IgD-negative memory B cell (primary cell): Measurements from ENCODE around the gene PLSCR5. TPM values are rescaled to one million over a fixed set of nuclear protein-coding genes. Genes with fewer than 3 reads are reported as not detected.
A peak's percentile ranks its signal among the peaks of the same experiment; 100 is the strongest.

Source experiments
- H3K27ac Mint-ChIP-seq, 3 donors: one replicate each; pipeline ENCODE4 v1.8.0; 2020 to 2022; ENCODE audit warnings: mild to moderate bottlenecking in 3 of 3, mixed read lengths in 3 of 3, moderate library complexity in 1 of 3
- H3K27me3 Mint-ChIP-seq: one replicate; pipeline ENCODE4 v1.8.0; 2021; ENCODE audit warnings: mixed read lengths
- H3K36me3 Mint-ChIP-seq: one replicate; pipeline ENCODE4 v1.8.0; 2020; ENCODE audit warnings: mild to moderate bottlenecking, mixed read lengths
- H3K4me1 Mint-ChIP-seq, 3 donors: one replicate each; pipeline ENCODE4 v1.8.0; 2020 to 2022; ENCODE audit warnings: mixed read lengths in 3 of 3, mild to moderate bottlenecking in 1 of 3
- H3K4me3 Mint-ChIP-seq, 4 donors: one replicate each; pipeline ENCODE4 v1.8.0; 2020 to 2022; ENCODE audit warnings: mild to moderate bottlenecking in 4 of 4, mixed read lengths in 4 of 4, moderate library complexity in 3 of 4
- H3K9me3 Mint-ChIP-seq, 3 donors: one replicate each; pipeline ENCODE4 v1.8.0; 2020 to 2021; ENCODE audit warnings: mixed read lengths in 3 of 3, mild to moderate bottlenecking in 1 of 3
- polyA plus RNA-seq: library from polyadenylated mRNA; unstranded; fragments of 300-500 nt; fragmentation: Illumina TruSeq; gene quantifications from one replicate; pipeline ENCODE4 v1.2.3, GENCODE V29; 2021

The PLSCR5 gene
- polyA plus RNA-seq, 1 donor from 2014 or later: not detected

GRCh38 chr3:146561463-146561862, 43.7 kb downstream of the PLSCR5 start:
- H3K27ac Mint-ChIP-seq: no peak overlapping the region
- no peaks in the 10 kb centered on the region for H3K27me3 Mint-ChIP-seq
- no peaks in the 10 kb centered on the region for H3K4me1 Mint-ChIP-seq
- H3K36me3 Mint-ChIP-seq: no peaks in the 10 kb centered on the region
- H3K9me3 Mint-ChIP-seq: peaks cover 0 to 4% (median 0%) of the 10 kb centered on the region in 3 donors
- no peak overlapping the region for H3K4me3 Mint-ChIP-seq

DNA sequence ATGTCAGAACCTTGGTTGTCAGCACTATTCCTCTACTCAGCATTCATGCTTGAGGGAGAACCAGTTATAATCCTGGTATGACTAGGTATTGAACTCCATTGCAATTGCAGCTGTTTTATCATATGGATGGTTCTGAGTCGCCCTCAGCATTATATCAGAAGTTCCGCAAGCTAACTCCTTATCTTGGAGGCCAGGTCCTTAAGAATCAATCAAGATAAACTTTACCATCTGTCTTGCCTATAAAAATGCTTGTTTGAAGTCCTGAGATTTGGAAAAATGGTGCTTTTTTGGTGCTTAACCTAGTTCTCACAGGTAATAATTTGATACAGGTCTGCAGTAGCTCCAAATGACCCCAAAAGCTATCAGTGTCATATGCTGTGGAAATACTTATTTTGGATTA, 44.5 kb downstream of the PLSCR5 start:
- Mint-ChIP-seq H3K4me3 (no peak overlapping the region), H3K36me3 (no peaks in the 10 kb centered on the region), H3K4me1 (no peaks in the 10 kb centered on the region), H3K27ac (no peak overlapping the region), H3K9me3 (peaks cover 0 to 4% (median 0%) of the 10 kb centered on the region in 3 donors), H3K27me3 (no peaks in the 10 kb centered on the region)

GRCh38 chr3:146559388-146559787, 45.8 kb downstream of the PLSCR5 start:
- H3K27ac Mint-ChIP-seq: no peak overlapping the region
- H3K27me3 Mint-ChIP-seq: no peaks in the 10 kb centered on the region
- no peak overlapping the region for H3K4me3 Mint-ChIP-seq
- H3K9me3 Mint-ChIP-seq: peaks cover 0 to 4% (median 0%) of the 10 kb centered on the region in 3 donors
- no peaks in the 10 kb centered on the region for H3K4me1 Mint-ChIP-seq
- no peaks in the 10 kb centered on the region for H3K36me3 Mint-ChIP-seq

DNA sequence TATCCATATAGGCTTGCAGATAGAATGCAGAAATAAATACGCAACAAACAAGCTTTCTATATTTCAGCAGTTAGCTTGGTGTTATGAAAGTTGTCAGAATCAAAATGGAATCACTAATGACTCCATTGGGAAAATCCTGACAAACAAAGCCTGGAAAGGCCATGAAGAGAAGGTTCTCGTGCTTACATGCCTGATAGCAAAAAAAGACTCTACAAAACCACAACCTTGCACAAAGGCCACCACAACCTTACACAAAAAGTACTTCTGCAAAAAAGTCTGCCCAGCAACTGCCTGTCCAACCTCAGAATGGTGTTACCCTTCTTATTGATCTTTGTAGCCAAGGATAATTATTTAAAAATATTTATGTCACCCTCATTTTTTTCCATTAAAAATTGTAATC, 46.4 kb downstream of the PLSCR5 start:
- no peaks in the 10 kb centered on the region for H3K36me3 Mint-ChIP-seq
- peaks cover 0 to 4% (median 0%) of the 10 kb centered on the region in 3 donors for H3K9me3 Mint-ChIP-seq
- H3K27me3 Mint-ChIP-seq: no peaks in the 10 kb centered on the region
- peaks cover 0 to 2% (median 0%) of the 10 kb centered on the region in 3 donors for H3K4me1 Mint-ChIP-seq
- H3K27ac Mint-ChIP-seq: no peak overlapping the region
- H3K4me3 Mint-ChIP-seq: no peak overlapping the region

GRCh38 chr3:146557745-146558144, 47.4 kb downstream of the PLSCR5 start:
- H3K27me3 Mint-ChIP-seq: no peaks in the 10 kb centered on the region
- peaks cover 0 to 2% (median 0%) of the 10 kb centered on the region in 3 donors for H3K4me1 Mint-ChIP-seq
- peaks cover 0 to 1% (median 0%) of the 10 kb centered on the region in 3 donors for H3K9me3 Mint-ChIP-seq
- H3K36me3 Mint-ChIP-seq: no peaks in the 10 kb centered on the region
- H3K4me3 Mint-ChIP-seq: no peak overlapping the region
- no peak overlapping the region for H3K27ac Mint-ChIP-seq

DNA sequence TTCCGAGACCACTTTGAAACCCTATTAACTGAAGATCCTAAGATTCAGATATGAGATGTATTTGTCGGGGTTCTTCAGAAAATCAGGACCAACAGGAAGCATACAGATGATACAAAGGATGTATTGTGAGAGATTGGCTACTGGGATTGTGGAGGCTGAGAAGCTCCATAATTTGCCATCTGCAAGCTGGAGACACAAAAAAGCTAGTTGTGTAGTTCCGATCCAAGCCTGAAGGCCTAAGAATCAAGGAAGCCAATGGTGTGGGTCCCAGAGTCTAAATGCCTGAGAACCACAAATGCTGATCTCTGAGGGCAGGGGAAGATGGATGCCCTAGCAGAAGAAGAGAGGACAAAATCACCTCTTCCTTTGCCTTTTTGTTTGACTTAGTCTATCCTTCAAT, 49.8 kb downstream of the PLSCR5 start:
- H3K27me3 Mint-ChIP-seq: no peaks in the 10 kb centered on the region

GRCh38 chr3:146554151-146554760, 50.9 kb downstream of the PLSCR5 start:
- Mint-ChIP-seq H3K4me3 (no peak overlapping the region), H3K27ac (peak overlapping the region in 1 of 3 donors; percentile 41)

More for the DNA sequence above, 49.8 kb downstream of the PLSCR5 start:
- Mint-ChIP-seq H3K4me1 (peaks cover under 1 to 5% (median 4%) of the 10 kb centered on the region in 3 donors), H3K4me3 (no peak overlapping the region), H3K36me3 (no peaks in the 10 kb centered on the region), H3K27ac (no peak overlapping the region), H3K9me3 (no peaks in the 10 kb centered on the region)

DNA sequence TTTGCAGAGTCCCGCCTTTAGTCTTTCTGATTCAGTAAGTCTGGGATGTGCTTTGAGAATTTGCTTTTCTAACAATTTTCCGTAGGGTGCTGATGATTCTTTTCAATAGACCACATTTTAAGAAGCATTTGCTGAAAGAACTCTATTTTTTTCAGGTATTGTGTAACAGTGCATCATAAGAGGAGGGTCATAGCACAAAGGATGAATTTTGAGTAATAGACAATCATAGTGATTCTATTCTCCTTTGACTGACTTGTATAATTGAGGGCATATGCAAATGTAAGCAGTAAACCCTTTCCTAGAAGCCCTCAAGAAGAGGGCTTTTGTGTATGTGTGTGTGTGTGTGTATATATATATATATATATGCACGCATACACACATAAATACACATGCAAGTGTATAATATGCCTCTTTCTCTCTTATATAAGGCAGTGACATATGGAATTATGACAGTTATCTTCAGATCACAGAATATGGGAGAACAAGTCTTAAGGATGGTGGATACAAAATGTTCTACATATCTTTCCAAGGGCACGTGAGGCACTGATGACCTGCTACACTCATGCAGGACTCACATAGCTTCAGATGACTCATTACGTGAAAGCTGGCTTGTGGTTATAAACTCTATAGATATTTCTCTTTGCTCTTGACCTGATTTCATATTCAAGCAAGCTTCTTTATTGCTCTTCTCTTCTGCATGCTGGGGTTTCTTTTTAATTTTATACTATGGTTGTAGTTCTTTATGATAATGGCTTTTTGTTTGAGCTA, 54.2 kb downstream of the PLSCR5 start:
- Mint-ChIP-seq H3K36me3 (no peaks in the 10 kb centered on the region), H3K4me3 (no peak overlapping the region), H3K27me3 (no peaks in the 10 kb centered on the region), H3K4me1 (peaks cover 8 to 25% (median 15%) of the 10 kb centered on the region in 3 donors), H3K9me3 (no peaks in the 10 kb centered on the region), H3K27ac (no peak overlapping the region)

More at GRCh38 chr3:146554151-146554760, 50.9 kb downstream of the PLSCR5 start:
- Mint-ChIP-seq H3K4me1 (peaks cover 2 to 12% (median 8%) of the 10 kb centered on the region in 3 donors), H3K36me3 (no peaks in the 10 kb centered on the region), H3K9me3 (no peaks in the 10 kb centered on the region), H3K27me3 (no peaks in the 10 kb centered on the region)

DNA sequence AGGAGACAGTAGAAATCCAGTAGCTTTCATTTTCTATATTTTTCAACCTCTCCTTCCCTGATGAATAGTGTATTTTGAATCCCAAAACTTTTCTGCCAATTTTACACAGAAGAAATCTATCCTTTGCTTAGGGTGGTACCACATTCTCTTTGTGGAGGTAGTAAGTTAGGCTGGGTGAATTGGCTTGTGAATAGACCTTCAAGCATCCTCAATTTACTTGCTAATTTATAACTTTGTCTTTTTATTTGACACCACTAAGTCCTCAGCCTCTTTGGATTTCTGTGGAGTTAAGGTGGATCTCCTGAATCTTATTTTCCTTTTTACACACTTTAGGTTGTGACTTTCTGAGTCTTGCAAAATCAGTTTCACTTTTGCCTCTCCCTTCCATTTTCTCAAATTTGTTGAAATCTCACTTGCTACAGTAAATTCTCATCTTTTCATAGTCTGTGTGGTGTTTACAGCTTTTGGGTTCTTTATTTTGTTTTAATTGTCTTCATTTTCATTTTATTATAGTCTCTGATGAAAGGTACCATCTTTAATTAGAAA, 55.0 kb downstream of the PLSCR5 start:
- H3K36me3 Mint-ChIP-seq: no peaks in the 10 kb centered on the region
- peaks cover 8 to 27% (median 15%) of the 10 kb centered on the region in 3 donors for H3K4me1 Mint-ChIP-seq
- H3K4me3 Mint-ChIP-seq: peak overlapping the region in 1 of 4 donors; percentile 52
- H3K9me3 Mint-ChIP-seq: no peaks in the 10 kb centered on the region
- H3K27ac Mint-ChIP-seq: no peak overlapping the region
- H3K27me3 Mint-ChIP-seq: no peaks in the 10 kb centered on the region

- H3K4me3 Mint-ChIP-seq: peak overlapping the region in 1 of 4 donors; percentile 98
- H3K9me3 Mint-ChIP-seq: no peaks in the 10 kb centered on the region
- H3K27me3 Mint-ChIP-seq: no peaks in the 10 kb centered on the region
- H3K4me1 Mint-ChIP-seq: peaks cover 12 to 37% (median 32%) of the 10 kb centered on the region in 3 donors
- H3K36me3 Mint-ChIP-seq: no peaks in the 10 kb centered on the region
- peak overlapping the region in 2 of 3 donors; percentile 23 to 68 for H3K27ac Mint-ChIP-seq
Measured at GRCh38 chr3:146547235-146547835, 57.8 kb downstream of the PLSCR5 start.

- Mint-ChIP-seq H3K27me3 (no peaks in the 10 kb centered on the region), H3K4me1 (peaks cover 21 to 46% (median 41%) of the 10 kb centered on the region in 3 donors), H3K27ac (peak overlapping the region in 2 of 3 donors; percentile 23 to 68), H3K9me3 (no peaks in the 10 kb centered on the region), H3K36me3 (no peaks in the 10 kb centered on the region), H3K4me3 (peak overlapping the region in 1 of 4 donors; percentile 98)
Measured at GRCh38 chr3:146546366-146546965, 58.7 kb downstream of the PLSCR5 start.

- Mint-ChIP-seq H3K27ac (peak overlapping the region; percentile 87 to 92 (median 90)), H3K36me3 (no peaks in the 10 kb centered on the region), H3K4me3 (peak overlapping the region; percentile 92 to 98 (median 98)), H3K4me1 (peaks cover 33 to 51% (median 46%) of the 10 kb centered on the region in 3 donors), H3K27me3 (no peaks in the 10 kb centered on the region), H3K9me3 (no peaks in the 10 kb centered on the region)
Measured at GRCh38 chr3:146544929-146545528, 60.1 kb downstream of the PLSCR5 start.

- H3K4me3 Mint-ChIP-seq: peak within 1 kb of the TSS; percentile 92 to 98 (median 98)
- H3K27me3 Mint-ChIP-seq: no peaks in the 10 kb centered on the region
- peak within 1 kb of the TSS; percentile 87 to 92 (median 90) for H3K27ac Mint-ChIP-seq
- H3K9me3 Mint-ChIP-seq: no peaks in the 10 kb centered on the region
- H3K4me1 Mint-ChIP-seq: peaks cover 34 to 54% (median 50%) of the 10 kb centered on the region in 3 donors
- H3K36me3 Mint-ChIP-seq: peaks cover under 1% of the 10 kb centered on the region
Measured at GRCh38 chr3:146544002-146544928, 60.9 kb downstream of the PLSCR5 start, which contains the start of gene PLSCR1. PLSCR1 (minus strand) TSS chr3:146544607; CDS start chr3:146536552, 8,055 bp downstream.
